Measurements from ENCODE around the gene PRKCI.

PRKCI gene

DNA sequence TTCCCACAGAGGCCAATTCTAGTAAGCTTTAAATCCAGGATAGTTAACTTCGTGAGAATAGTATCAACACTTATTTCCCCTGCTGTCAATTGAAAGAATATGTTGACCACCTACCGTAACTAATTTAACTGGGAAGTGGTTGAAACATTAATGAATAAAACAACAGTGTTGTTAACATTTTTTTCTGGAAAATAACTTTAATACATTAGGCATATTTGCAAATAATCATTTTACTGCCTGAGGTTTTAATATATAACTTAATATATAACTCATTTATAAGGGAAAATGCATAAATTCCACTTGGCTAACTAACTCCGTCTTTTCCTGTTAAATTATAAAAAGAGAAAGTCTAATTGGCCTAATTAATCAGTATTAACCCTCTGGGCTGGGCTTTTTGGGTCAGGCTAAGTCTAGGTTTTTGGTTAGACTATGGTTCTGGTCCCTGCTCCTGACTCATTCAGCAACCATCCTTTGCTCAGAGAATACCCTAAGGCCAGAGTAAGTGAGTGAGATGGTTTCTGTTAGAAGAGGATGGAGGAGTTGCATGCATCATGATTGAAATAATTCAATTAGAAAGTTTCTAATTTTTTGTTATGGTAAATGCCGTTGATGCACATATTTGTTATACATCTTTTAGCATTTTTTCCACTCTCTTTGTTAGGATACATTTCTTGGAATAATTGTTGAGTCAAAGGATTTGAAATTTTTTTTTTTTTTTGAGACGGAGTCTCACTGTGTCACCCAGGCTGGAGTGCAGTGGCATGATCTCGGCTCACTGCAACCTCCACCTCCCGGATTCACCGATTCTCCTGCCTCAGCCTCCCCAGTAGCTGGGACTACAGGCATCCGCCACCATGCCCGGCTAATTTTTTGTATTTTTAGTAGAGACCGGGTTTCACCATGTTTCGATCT lies 124.5 kb downstream of the PRKCI start:
- no peak for DNase-seq

DNA sequence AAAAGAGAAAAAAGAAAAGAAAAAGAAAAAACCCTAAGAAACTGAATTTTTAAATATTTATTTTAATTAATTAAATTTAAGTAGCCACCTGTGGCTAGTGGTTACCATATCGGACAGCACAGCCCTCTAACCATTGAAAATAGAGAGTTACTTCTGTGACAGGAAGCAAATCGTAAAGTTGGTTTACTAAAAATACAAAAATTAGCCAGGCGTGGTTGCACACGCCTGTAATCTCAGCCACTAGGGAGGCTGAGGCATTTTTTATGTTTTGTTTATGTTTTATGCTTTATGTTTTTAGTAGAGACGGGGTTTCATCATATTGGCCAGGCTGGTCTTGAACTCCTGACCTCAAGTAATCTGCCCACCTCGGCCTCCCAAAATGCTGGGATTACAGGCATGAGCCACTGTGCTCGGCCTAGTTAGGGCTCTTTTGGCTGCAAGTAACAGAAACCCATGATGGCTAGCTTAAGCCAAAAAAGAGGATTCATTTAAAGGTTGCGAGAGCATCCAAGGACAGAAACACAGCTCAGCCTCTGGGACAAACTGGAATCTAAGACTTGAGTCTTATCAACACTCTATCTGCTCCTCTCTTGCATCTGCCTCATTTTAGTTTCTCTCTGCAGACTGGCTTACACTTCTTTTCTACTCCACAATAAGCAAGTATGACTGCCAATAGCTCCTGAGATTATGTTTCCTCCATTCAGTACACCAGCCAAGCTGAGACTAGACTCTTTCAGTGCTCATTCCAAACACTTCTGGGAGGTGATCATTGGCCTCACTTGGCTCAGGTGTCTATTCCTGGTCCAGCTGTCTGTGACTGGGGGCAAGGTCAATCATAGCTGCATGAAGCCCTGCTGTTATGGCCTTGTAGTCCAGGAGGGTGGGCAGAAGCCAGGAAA lies 128.5 kb downstream of the PRKCI start:
- DNase-seq = no peak

DNA sequence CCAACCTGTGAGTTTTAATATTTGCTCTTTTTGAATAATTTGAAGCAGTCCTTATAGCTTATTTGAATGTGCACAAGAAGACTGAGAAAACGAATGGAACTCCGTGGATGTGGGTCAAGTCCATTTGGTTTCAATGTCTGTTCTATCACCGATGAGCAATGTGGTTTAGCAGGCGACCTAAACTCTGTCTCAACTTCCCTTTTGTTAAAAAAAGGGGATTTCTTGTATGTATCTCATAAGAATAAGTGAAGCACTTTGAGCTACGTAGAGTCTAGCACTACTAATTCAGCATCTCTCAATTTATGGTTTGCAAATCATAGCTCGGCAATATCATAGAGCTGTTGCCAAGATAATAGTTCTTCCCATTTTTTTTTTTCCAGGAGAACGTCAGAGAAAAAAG lies 130.7 kb downstream of the PRKCI start:
- no peak for DNase-seq

GRCh38 chr3:170353485-170353884 lies 131.3 kb downstream of the PRKCI start:
- DNase-seq = no peak

DNA sequence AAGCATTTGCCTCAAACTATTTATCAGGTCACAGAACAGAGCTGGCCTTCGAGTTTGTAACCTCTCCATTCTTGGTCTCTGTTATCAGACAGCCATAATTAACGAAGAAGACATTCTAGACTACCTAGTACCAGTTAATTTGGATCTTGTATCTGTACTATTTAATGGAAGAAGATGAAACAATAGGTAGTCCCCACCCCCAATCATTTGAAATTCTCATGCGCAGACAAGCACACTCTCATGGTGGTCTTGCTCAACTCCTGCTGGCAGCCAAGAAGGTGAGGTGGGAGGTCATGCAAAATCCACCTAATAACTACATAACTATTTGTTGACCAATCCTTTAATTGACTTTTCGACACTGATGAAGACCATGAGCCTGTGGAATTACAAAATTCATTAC lies 132.5 kb downstream of the PRKCI start:
- no peak for DNase-seq
